HG03064 (cell line): ENCODE measurements around the gene TBC1D24.

ENCODE experiments used
- ATAC-seq: cut with Tn5 transposase; IDR thresholded peaks from one replicate; pipeline ENCODE4 v1.9.1; 2021; ENCODE audit warnings: low read depth; ENCODE audit not compliant: unreplicated experiment

TBC1D24 gene

DNA sequence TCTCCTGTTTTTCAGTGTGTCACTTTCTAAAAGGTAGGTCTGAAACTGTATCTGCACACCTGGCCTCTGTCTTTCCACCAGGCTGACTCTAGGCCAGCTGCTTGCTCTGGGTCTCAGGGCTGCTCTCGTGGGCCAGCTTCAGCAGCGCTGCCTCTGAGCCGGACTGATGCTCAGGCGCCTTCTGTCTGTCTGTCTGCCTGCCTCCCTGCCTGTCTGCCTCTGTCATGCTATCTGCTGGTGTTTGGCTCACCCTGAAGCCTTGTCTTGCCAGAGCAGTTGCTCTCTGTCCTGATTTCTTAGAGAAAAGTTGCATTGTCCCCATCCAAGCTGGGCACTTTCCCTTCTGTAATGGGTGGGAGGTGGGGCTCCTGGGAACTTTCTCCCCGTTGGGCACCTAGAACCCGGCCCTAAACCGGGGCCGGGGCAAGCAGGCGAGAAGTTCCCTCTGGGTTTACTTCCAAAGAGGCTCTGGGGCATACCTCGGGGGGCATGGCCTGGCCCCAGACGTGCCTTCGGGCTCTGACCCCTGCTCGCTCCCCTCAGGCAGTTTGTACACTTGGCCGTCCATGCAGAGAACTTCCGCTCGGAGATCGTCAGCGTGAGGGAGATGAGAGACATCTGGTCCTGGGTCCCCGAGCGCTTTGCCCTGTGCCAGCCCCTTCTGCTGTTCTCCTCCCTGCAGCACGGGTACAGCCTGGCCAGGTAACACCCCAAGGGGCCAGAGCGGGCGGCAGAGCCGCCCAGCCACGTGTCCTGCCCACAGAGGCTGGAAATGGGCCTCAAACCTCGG is 23.0 kb downstream of the TBC1D24 start:
- ATAC-seq = no peak

DNA sequence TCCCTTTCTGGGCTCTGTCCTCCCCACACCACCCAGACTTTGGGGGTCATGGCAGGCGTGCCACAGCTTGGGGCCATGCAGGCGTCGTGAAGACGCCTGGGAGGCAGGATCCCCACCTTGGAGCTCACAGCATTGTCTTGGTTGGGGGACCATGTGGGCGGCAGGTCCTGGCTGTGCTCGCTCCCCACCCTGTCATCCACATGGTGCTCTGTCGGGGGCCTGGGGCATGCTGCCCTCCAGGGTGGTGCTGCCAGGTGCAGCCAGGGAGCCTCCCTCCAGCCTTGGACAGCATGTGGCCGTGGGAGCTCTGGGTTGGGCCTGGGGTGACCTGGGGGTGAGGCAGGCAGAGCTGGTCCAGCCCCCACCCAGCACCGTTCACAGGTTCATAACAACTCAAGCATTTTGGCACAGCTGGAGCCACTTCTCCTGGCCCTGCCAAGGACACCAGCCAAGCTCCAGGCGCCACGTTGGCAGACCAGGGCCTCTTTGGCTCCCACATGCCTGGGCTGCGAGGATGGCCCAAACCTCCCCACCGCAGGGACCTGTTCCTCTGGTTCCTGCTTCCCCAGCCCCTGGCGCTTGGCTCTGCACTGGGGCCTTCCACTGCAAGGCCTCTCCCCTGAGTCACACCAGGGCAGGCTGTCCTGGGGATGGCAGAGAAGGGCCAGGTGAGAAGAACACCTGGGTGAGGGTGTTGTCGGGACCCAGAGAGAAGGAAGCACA is 23.8 kb downstream of the TBC1D24 start:
- ATAC-seq = no peak

DNA sequence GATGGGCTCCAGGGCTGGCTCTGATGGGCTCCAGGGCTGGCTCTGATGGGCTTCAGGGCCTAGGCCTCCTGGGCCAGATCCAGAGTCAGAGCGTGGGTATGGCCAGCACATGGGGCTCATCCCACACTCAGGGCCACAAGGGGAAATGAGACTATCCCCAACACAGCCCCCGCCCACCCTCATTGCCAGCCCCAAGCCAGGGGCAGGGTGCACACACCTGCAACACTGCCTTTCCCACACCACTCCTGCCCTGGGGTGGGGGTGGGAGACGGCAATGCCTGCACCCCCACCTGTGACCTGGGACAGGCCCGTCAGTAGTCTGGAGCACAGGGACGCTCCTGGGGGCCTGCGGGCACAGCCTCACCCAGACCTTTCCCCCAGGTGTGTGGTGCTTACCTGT is 24.5 kb downstream of the TBC1D24 start:
- no peak for ATAC-seq

DNA sequence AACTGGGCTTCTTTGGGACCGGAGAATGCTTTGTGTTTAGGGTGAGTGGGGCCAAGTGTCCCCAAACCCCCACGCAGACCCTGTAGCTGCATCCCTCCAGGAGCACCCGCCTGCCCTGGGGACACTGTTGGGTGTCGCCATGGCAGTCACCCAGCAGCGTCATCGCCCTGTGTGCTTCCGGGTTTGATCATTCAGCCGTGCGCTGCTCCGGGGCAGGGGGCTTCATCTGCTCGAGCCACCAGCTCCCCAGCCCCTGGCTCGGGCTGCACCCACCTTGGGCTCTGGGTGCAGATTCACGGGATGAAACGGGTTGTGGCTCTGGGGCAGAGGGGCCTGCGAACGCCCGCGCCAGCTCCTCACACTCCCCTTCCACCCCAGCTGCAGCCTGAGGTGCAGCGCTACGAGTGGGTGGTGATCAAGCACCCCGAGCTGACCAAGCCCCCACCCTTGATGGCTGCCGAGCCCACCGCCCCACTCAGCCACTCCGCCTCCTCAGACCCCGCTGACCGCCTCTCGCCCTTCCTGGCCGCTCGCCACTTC is 25.0 kb downstream of the TBC1D24 start:
- ATAC-seq = no peak

DNA sequence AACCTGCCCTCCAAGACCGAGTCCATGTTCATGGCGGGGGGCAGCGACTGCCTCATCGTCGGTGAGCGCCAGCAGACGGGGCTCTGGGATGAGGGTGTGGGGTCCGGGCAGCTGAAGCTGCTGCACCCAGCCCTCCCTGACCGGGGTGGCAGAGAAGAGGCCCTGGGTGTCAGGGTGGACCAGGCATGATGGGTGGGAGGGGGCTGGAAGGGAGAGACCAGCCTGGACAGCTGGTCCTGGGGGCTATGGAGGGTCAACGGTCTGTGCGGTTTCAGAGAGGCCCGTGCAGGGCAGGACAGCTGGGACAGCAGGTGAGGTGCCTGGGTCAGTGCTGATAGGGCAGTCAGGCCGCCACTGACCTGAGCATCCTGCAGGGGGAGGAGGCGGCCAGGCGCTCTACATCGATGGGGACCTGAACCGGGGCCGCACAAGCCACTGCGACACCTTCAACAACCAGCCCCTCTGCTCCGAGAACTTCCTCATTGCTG is 25.5 kb downstream of the TBC1D24 start:
- no peak for ATAC-seq

DNA sequence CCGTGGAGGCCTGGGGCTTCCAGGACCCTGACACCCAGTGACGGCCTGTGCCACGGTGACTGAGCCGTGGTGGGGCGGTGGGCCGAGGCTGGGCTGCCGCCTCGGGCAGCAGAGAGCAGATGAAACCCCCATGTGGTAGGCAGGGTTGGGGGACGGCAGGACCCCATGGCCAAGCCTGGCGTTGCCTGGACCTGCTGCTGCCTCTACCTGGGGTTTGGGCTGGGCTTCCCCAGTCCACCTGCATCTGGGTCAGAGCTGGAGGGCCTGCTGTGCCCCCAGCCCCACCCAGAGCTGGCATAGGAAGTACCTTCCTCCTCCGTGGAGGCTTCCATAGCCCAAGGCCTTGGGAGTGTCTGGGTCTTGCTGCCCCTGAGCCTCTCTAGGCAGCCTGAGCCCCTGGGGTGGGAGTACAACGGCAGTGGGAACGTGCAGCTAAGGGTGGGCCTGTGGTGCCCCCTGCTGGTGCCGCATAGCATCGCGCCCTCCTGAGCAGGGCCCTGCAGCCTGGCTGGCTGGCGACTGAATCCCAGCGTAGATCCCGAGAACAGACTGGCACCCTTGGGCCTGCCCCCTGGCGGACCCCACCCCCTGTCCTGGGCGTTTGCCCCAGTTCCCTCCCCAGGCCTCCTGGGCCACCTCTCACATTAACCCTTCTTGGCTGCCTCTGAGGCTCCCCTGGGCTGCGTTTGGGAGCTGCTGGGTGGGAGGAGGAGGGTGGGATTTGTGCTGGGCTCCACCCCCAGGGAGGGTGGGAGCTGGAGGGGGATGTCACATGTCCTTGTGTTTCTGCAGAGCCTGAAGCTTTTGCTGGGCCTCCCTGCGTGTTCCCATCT is 26.2 kb downstream of the TBC1D24 start:
- ATAC-seq = no peak

DNA sequence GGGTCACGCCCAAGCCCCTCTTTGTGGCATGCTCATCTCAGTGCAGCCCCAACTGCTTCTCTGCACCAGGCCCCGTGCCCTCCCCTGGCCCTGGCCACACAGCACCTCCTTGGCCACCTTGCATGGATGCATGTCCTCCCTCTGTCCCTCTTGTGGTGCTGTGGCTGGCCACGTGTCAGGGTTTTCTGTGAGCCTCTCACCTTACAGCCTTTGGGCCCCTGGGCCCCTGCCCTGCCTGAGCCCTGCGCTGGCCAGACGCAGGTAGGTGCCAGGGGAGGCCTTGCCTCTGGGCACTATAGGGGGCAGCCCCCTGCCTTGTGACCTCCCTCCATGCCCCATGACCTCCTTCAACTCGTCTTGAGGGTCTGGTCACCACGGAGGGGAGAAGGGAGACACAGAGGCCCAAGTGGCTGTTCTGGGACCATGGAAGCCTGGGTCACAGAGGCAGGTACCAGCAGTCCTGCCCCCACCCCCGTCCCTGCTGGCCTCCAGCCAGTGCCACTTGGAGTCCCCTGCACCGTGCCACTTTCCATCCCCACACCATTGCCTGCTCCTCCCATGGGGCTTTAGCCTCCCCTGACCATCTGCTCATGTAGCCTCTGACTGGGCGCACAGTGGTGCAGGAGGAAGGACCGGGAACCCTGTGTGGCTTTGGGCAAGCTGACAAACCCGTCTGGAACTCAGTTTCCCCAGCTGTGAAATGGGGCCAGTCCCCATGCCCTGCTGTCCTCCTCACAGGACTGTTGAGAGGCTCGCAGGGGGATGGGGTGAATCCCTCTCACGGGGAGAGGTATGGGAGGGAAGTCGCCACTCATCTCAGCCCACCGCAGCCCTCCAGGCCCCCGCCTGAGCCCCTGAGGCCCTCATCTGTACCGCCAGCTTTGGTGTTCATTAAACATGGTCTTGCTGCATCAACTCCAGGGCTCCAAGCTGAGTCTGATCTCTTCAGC is 27.3 kb downstream of the TBC1D24 start:
- no peak for ATAC-seq

DNA sequence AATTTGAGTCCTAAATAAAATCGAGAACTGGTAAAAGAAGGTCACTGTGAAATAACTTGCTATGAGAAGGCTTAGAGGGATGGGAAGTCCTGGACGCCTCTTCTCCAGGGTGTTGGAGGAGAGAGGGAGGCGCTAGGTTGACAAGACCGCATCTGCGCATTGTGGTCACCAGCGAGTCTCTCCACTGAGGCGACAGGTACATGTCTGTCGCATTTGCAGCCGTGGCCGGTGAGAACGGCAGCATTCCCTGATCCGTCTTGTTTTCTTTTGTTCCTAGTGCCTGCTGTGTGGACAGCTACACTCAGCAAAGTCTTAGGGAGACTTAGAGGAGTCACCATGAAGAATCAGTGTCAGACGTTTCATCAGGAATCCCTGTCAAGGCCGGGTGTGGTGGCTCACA is 30.8 kb downstream of the TBC1D24 start:
- no peak for ATAC-seq

DNA sequence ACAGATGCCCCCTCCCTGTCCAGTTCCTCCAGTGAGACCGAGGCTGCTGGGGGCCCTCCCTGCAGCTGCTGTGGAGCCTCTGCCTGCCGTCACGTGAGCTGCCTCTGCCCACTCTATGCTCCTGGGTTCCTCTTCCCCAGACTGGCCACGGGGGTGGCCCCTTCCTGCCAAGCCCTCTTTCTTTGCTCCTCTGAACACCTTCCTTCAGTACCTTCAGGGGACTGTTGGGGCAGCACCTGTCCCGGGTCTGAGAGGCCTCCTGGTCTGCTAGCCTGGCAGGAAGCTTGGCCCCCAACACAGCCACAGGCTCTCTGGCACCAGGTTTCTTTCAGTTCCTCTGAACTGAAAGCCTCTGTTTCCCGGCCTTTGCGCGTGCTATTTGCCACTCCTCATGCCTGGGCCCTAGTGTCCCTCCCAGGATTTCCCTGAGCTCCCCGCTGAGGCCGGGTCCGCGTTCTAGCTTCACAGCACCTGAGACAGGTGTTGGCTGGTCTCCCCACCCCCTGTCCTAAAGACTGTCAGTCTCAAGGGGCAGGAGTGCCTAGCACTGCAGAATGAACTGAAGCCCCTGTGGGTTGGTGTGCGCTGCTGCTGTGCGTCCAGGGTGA is 32.2 kb downstream of the TBC1D24 start:
- ATAC-seq = no peak

DNA sequence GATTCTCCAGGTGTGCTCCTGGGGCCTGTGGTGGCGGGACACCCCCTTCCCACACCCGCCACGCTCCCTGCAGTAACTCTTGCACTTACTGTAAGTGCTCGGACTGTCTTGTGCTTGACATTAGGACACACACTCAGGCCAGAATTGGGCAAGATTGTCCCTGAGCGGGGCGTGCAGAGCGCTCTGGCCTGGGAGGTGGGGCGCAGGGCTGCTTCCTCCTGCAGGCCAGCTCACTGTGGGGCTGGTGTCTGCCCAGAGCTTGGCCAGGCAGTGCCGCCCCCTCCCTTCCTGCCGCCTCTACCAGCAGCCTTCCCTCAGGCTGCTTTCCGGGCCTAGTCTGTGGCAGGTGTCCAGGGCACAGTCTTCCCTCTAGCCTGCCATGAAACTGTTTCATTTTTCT is 32.7 kb downstream of the TBC1D24 start:
- no peak for ATAC-seq

DNA sequence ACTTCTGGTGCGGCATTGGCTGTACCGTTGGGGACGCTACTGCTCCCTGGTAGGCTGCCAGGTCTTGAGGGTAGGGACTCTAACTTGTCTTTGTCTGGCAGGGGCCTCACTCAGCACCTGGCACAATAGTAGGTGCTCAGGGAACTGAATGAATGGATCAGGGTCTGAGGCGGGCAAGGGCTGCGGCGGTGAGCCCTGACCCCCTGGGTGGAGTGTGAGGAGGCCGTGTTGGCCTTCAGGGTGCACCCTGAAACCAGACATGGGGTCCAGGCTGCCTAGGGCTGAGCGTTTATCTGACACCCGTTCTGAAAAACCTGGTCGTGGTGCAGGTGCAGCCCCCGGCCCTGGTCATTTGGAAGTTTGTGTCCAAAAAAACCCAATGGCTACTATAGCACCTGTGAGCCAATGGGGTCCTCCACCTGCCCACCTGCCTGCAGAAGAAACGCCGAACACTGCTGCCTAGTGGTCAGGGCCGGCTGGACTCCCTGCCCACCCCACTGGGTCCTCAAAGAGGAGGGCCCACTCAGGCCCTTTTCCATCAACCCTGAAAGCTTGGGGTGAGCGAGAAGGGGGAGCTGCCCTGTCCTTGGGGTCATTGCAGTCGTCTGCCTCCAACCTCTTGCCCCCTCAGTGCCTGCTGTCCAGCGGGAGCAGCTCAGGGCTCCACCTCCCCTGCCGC is 33.9 kb downstream of the TBC1D24 start:
- no peak for ATAC-seq

DNA sequence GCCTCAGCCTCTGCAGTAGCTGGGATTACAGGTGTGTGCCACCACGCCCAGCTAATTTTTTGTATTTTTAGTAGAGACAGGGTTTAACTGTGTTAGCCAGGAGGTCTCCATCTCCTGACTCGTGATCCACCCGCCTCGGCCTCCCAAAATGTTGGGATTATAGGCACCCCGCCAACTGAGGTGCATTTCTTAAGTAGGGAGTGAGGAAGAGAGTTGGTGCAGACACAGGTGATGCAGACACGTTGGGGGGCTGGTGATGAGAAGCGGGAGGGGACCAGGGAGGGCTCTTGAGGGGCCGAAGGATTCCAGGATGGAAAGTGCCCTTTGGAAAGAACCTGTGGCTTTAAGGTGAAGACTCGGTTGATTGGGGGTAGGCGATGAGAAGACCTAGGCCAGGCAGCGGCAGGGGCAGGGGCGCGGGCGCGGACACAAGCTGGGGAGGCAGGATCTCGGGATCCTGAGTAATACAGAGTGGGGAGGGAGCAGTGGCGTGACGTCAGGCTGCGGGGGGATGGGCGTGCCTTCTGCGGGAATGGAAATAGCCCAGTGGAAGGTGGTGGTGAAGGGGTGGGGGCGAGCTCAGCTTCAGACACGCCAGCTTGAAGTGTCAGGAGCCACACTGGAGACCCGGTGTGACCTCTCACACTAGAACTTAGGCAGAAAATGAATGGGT is 36.3 kb downstream of the TBC1D24 start:
- no peak for ATAC-seq

DNA sequence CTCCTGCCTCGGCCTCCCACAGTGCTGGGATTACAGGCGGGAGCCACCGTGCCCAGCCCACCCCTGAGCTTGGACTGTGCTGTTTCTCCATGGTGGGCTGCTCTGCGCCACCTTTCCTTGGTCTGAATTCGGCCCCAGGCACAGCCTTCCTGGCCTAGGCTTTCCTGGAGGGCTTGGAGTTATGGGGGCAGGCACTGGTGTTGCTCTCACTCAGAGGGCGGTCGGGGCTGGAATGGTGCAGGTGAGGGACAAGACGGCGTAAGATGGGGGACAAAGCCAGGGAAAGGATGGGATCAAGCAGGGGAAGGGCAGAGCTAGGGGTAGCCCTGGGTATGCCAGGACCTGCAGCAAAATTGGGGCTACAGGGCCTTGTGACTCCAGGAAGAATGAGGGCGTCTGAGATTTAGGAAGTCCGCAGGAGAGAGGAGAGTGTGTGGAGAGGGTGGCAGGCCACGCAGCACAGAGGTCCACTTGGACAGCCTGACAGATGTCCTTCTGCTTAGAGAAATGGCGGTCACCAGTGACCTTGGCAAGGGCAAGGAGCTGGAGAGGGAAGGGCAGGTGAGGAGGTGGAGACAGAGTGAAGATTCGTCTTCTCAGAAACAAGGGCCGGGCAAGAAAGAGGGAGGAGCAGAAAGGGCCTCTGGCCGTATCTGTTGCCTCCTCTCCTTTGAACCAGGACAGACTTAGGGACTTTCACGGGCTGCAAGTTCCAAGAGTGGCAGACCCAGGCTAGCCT is 37.2 kb downstream of the TBC1D24 start:
- no peak for ATAC-seq

DNA sequence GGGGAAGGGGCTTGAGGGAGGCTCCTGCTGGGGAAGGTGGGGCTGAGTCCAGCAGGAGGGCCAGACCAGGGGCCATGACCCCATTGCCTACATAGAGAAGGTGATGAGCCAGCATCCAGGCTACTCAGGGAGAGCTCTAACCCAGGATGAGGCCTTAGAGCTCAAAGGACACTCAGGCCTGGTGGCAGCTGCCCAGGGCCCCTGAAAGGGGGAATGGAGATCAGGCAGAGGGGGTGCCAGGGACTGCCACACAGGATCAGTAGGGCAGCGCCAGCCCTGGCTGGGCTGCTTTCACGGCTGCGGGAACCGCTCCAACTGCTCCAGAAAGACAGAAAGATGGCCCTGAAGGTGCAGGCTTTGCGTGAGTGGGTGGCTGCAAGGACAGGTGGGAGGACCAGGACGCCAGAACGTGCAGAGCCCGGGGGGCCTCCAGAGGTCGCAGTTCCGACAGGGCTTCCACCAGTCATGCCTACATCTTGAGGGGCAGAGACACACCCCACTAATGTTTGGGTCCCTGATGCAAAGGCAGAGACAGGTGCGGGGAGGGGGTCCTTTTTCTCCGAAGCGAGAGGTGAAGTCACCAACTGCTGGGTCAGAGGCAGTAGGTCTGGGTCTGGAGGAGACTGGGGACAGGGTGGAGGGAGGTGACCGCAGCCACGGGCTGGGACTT is 37.9 kb downstream of the TBC1D24 start:
- ATAC-seq = no peak

DNA sequence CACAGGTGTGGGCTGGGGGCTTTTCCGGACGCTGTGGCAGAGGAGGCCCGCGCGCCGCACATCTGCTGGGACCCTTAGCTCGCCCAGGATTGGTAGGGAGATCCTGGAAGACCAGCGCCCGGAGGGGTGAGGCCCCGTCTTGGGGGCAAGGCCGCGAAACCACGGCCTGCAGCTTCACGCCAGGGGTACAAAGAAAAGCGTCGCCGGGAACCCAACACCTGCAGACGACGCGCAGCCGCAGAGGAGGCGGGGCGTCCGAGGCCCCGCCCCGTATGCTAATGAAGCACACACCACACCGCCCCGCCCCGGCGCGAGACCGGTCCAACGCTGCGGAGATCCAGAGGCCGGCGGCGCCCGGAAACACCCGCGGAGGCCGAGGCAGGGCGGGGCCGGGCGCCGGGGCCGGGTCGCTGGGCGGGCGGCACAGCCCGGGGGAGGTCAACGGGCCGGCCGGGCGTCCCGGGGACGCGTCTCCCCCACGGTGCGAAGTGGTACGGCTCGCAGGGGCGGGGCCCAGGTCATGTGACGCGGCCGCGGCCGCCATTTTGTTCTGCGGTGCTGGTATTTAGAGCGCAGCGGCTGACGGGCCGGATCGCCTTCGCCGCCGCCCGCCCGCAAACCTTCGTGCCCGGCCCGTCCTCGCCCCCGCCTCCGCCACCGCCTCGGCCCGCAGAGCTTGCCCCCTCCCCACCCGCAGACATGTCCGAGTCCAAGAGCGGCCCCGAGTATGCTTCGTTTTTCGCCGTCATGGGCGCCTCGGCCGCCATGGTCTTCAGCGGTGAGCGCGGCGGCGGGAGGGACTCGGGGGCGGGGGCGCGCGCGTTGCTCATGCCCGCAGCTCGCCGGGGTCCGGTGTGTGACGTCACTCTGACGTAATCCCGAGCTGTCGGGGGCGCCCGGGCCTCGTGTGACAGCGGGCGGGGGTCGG is 38.7 kb downstream of the TBC1D24 start, which contains the start of gene ATP6V0C:
Gene ATP6V0C, plus strand, starts transcription at position 548 of the 928 bp plus-strand sequence. Its CDS starts 152 bp downstream, at position 700.
- ATAC-seq = peak; percentile 57
